Inflammatory macrophage treated with lipopolysaccharide for 1 hour (primary cell): ENCODE results near the gene DLG2.

Experiments
- DNase-seq, 2 donors: peaks; one replicate each; pipeline ENCODE4 v3.0.0-alpha.2; 2020 to 2022

Gene DLG2

DNA sequence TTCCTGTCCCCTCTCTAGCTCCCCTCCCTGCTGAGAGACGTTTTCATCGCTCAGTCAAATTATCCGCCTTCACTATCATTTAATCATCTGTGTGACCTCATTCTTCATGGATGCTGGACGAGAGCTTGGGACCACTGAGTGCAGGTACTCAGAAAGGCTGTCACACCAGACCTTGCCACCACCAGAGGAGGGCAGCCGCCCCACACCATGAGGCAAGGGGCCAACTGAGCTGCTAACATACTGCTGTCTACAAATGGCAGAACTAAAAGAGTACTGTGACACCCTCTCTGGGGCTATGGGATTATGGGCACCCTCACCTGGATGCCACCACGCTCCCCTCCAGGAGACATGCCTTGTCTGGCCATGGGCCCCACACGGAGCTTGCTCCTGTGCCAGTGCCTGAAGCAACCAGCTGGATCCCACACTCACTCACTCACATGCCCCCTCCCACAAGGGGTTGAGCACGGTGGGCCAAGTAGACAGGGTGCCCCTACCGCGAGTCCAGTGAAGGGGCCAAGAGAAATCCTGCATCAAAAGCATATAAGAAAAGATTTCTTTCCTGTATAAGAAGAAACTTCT is 1670.9 kb downstream of the DLG2 start:
- no peak for DNase-seq

- no peak for DNase-seq
Measured at GRCh38 chr11:83954780-83955179, 1672.4 kb downstream of the DLG2 start.

DNA sequence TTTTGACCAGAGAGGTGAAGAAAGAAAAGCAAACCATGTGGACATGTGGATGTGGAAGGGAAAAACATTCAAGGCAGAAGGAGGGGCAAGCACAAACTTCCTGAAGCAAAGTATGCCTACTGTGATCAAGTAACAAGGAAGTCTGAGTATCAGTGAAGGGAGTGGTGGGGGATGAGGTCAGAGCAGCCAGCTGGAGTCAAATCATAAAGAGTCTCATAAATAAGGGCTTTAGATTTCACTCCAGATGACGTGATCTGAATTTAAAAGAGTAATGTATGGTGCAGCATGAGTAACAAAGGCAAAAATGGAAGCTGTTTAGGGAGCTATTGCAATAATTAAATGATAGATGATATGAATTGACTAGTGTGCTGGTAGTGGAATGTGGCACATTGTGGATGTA is 1675.6 kb downstream of the DLG2 start:
- DNase-seq: no peak

- DNase-seq: no peak
Measured at GRCh38 chr11:83948200-83948599, 1678.9 kb downstream of the DLG2 start.

DNA sequence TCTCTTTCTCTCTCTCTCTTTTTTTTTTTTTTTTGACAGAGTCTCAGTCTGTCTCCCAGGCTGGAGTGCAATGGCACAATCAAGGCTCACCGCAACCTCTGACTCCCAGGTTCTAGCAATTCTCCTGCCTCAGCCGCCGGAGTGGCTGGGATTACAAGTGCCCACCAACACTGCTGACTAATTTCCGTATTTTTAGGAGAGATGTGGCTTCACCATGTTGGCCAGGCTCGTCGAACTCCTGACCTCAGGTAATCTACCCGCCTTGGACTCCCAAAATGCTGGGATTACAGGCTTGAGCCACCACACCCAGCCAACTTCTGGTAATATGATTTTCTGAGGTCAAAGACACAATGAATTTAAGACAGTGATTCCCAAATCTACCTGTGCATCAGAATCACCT is 1681.2 kb downstream of the DLG2 start:
- DNase-seq: no peak

DNA sequence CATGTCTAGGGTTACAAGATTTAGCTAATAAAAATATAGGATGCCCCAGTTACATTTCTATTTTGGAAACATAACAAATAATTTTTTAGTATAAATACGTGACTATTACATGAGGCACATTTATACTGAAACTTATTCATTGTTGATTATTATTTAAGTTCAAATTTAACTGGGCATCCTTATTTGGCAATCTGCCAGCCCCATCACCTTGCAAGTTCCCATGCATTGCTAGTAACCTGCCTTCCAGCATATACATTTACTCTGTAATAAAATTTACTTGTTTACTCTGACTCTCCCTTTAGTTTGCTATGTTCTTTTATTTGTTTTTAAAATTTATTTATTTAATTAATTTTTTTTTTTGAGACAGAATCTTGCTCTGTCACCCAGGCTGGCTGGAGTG is 1686.1 kb downstream of the DLG2 start:
- DNase-seq: no peak

- no peak for DNase-seq
Measured at GRCh38 chr11:83938148-83938547, 1689.0 kb downstream of the DLG2 start.

GRCh38 chr11:83933008-83933407 is 1694.1 kb downstream of the DLG2 start:
- DNase-seq: no peak

GRCh38 chr11:83927422-83927821 is 1699.7 kb downstream of the DLG2 start:
- DNase-seq: no peak

DNA sequence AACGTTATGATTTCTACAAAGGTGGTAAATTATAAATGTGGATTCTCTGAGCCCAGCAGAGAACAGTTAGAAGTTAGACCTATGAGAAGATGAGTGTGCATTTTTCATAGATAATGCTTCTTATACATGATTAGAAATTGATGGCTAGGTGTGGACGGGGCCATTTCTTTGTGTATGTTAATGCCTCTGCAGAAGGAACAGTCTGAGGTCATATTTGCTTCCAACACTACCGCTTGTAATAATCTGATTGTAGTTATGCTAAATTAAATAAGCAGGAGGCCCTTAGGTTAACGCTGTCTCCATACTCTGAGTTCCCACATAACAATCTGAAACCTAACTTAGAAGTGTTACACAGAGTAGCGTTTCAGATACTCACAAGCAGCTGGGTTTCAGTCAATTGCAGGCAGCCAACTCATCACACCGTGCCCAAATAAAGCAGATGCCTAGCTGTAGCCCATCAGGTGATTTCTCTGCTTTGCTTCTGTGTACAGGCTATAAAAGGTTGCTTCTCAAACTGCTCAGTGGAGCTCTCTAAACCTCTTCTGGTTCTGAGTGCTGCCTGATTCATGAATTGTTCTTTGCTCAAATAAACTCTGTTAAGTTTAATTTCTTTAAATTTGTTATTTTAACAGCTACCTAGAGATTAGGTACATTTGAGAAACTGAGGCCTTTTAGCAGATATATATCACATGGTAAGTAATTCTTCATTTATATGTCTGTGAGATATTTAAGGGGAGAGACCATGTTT is 1702.2 kb downstream of the DLG2 start:
- DNase-seq: no peak

DNA sequence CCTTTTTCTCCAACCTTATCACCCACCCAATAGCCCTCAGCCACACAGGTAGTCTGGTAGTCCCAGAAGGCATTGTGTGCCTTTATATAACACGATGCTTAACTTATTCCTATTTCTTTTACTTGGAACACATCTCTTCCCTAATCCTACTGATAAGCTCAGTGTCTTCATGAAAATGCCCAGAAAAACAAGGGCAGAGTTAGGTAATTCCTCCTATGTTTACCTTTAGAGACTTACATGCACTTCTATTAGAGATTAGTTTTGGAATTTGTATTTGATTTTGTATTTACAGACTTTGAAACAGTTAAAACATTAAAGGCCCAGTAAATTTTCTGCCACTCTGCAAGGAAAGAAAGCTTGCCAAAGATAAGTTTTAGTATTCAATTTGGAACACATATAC is 1703.2 kb downstream of the DLG2 start:
- DNase-seq: no peak

DNA sequence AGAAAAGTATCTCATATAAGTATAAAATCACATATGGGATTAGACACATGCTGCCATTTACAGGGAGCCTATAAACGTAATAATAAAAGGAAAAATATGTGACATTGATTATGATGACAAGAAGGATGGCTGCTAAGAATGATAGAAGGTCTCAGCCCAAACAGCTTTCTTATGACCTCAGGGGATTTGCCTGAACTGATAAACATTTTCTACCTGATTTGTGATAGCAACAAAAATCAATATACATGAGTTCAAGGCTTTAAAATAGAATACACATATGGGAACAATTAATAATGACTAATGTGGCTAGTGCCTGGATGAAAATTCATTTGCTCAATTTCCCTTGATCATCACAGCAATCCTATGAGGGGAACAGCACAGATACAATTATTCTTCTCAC is 1704.2 kb downstream of the DLG2 start:
- DNase-seq: no peak

DNA sequence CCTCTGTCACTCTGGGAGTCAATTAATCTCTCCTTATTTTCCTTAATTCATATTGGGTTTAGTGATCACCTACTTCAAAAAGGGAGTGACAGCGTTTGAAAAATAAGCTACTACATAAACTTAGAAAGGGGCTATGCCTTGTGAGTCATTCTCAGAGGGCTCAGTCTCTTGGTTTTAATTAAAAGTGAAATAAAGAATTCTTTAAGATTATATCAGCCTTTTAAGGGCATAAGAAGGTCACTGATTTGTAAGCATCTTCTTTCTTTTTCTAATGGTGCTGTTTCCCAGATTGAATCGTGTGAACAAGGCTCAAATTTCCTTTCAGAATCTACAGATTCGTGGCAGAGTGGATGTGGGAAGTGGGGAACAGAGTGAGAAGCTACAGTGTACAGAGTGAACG is 1704.8 kb downstream of the DLG2 start:
- DNase-seq: no peak

- no peak for DNase-seq
Measured at GRCh38 chr11:83921447-83922192, 1705.5 kb downstream of the DLG2 start.

GRCh38 chr11:83918476-83918875 is 1708.7 kb downstream of the DLG2 start:
- no peak for DNase-seq

DNA sequence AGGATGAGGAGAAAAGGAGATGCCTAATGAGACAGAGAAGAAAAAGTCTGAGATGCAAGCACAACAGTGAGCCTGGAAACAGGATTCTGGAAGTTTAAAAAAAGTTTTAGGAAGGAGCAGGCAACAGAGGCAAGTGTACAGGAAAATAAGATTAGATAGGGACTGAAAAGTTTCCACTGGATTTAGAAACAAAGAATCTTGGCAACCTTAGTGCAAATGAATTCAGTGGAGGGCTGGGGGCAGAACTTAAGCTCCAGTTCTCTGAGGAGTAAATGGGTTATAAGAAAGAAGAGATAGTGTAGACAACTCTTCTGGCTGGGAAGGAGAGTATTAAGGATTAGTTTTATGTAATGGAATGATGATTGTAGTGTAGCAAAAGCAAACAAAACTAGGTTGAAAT is 1712.1 kb downstream of the DLG2 start:
- DNase-seq: no peak

DNA sequence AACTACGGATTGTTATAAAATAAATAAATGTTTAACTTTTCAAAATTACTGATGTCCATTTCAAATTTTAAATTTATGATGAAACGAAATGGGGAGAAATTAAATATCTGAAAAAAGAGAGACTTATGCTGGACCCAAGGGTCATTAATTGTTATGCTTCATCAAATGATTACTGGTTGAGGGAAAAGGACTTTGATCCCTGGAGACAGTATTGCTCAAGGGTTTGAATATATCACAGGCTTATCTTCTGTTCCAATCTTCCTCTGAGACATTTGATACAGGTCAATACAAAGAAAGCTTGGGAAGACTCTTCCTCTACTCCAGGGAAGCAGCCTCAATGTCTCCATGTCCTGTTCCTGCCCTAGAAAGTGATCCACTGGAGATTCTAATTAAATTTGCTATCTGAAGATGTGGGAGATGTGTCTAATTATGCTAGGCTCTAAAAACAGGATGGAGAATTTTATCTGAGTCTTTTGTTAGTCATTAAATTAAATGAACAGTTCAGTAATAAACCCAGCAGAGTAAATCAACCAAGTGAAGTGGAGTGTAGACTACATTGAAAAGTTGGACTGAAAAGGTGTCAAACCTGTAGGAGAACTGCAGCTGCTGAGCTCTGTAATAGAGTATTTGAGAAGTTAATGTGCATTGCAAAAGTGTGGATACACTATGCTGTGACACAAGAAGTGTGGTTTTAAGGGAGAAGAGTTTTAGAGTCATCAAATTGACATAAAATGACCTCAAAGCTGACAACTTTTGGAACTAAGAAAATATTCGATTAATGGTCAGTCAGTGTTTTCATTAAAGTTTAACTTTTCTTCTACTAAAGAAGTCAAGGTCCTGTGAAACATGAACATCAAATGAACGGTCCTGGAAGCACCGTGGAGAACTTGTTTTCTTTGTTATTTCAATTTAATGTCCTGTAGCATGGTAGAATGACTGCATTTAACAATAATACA is 1717.3 kb downstream of the DLG2 start:
- DNase-seq: no peak

DNA sequence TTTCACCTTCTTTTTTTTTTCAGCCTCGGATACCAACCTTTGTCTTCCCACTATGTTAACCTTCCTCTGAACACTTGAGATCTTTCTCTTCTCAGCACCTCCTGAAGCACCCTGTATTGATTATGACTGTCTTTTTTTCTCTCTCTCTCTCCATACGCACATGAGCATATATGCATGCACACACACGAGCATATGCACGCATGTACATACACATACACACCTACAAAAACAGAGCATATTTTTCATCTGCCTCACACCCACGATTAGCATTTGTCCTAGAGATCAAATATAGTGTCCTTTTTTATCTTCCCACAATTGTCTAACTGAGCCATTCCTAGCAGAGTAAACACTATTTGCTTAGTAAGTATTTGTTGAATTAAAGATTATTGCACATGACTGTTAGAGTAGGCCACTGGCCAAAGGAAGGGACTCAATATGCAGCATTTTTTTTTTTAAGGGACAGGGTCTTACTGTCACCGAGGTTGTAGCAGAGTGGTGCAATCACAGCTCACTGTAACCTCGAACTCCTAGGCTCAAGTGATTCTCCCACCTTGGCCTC is 1718.8 kb downstream of the DLG2 start:
- DNase-seq: no peak

DNA sequence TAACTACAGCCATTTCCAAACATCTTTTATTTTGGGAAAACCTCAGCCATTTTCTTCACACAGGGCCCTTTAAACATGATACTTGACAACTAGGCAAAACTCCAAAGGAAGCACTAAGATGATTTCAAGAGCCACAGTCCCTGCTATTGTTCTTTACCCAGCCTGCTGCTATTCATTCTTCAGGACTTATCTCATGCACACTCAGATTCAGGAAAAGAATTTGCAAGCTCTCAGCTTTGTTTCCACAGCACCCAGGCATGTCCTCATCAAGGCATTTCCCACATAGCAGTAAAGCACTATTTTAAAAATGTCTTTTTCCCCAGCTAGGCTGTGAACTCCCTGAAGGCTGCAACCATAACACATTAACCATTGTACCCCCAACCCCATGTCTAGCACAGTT is 1731.6 kb downstream of the DLG2 start:
- DNase-seq: no peak

GRCh38 chr11:83881428-83881827 is 1745.7 kb downstream of the DLG2 start:
- DNase-seq: no peak

GRCh38 chr11:83871054-83871453 is 1756.1 kb downstream of the DLG2 start:
- peak; percentile 7 to 57 for DNase-seq

DNA sequence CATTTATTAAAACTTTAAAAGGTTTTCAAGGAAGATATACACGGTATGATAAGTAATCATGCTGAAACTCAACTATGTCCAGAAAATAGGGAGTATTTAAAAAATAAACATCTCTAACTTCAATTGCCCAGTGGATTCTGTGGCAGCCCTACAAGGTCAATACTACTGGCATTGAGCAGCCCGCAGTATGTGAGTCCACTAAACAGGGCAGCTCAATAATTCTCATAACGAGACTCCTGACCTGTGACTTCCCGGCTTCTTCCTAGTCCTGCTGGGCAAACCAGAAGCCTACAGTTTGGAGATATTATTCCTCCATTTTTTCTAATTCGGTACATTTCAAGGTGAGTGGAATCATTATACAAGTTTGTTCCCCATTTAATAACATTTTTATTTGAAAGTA is 1760.5 kb downstream of the DLG2 start:
- no peak for DNase-seq
